MCF 10A (cell line): ENCODE results near the gene GRID1. TPM values are rescaled to one million over a fixed set of nuclear protein-coding genes. Genes with fewer than 3 reads are reported as not detected.

Source experiments
- BruUV-seq: library from RNA; stranded (reverse); fragments of 400-500 nt; replicated peaks from 2 replicates; lab custom pipeline; 2021; lab: Mats Ljungman, UMichigan
- CTCF ChIA-PET: fragments of 300-600 bp; sonication (Branson Sonifier 250); formaldehyde crosslinking; extraction: SDS; loops from one replicate; lab custom pipeline; 2021; ENCODE audit warnings: antibody characterized with exemption, inconsistent platforms; lab: Yijun Ruan, JAX
- POLR2A ChIA-PET: fragments of 300-600, 350-650 bp; sonication (Branson Sonifier 250); formaldehyde crosslinking; extraction: SDS; loops from one replicate; lab custom pipeline; 2020; ENCODE audit warnings: antibody characterized with exemption, inconsistent platforms; lab: Yijun Ruan, JAX
- DNase-seq: peaks from one replicate; pipeline ENCODE4 v3.0.0-alpha.2; 2018; ENCODE audit not compliant: unreplicated experiment
- H3K27ac Mint-ChIP-seq: one replicate; pipeline ENCODE4 v1.8.0; 2022; ENCODE audit warnings: mild to moderate bottlenecking, low read depth, mixed read lengths; ENCODE audit not compliant: unreplicated experiment
- H3K27me3 Mint-ChIP-seq: one replicate; pipeline ENCODE4 v1.8.0; 2022; ENCODE audit warnings: mixed read lengths; ENCODE audit not compliant: insufficient read depth, unreplicated experiment
- H3K36me3 Mint-ChIP-seq: one replicate; pipeline ENCODE4 v1.8.0; 2022; ENCODE audit warnings: mild to moderate bottlenecking, moderate library complexity, mixed read lengths; ENCODE audit not compliant: insufficient read depth, unreplicated experiment
- H3K4me1 Mint-ChIP-seq: one replicate; pipeline ENCODE4 v1.8.0; 2022; ENCODE audit warnings: mixed read lengths; ENCODE audit not compliant: insufficient read depth, unreplicated experiment
- H3K4me3 Mint-ChIP-seq: one replicate; pipeline ENCODE4 v1.8.0; 2022; ENCODE audit warnings: mild to moderate bottlenecking, moderate library complexity, mixed read lengths; ENCODE audit not compliant: unreplicated experiment
- H3K9me3 Mint-ChIP-seq: one replicate; pipeline ENCODE4 v1.8.0; 2022; ENCODE audit warnings: mixed read lengths; ENCODE audit not compliant: unreplicated experiment
- CTCF ChIP-seq: fragments of 200-600 bp; IDR thresholded peaks from one replicate; pipeline ENCODE4 v1.8.0; 2022; ENCODE audit warnings: antibody characterized with exemption, mild to moderate bottlenecking; ENCODE audit not compliant: unreplicated experiment
- intact Hi-C: fragments of 100-400 bp; cut with micrococcal nuclease; formaldehyde crosslinking; loops from 2 replicates; pipeline ENCODE4 v1.14.1; 2022
- total RNA-seq: library from RNA; stranded (reverse); gene quantifications from 2 replicates; pipeline ENCODE4 v1.2.3, GENCODE V29; 2022

The GRID1 gene
- total RNA-seq, 1 experiment from 2014 or later, result not detected

GRCh38 chr10:86349940-86350630 lies 16.5 kb downstream of the GRID1 start:
- ChIA-PET CTCF (interaction anchor here (0.7 kb wide), 1 partner anchor 853 kb away, joined by 3 read pairs; no protein-coding TSS in a partner anchor), POLR2A (no interaction called here)
- Mint-ChIP-seq H3K27ac (no peak overlapping the region), H3K36me3 (no peaks in the 10 kb centered on the region), H3K4me3 (no peak overlapping the region), H3K27me3 (no peaks in the 10 kb centered on the region), H3K4me1 (peaks cover 21% of the 10 kb centered on the region), H3K9me3 (no peaks in the 10 kb centered on the region)
- BruUV-seq, result no TSS peak
- intact Hi-C loops, result no loop called here
- DNase-seq, result no peak
- no peak for TF ChIP-seq CTCF

GRCh38 chr10:86349474-86349873 lies 17.1 kb downstream of the GRID1 start:
- ChIA-PET POLR2A (no interaction called here), CTCF (interaction anchor here (0.5 to 0.7 kb wide), 2 partner anchors 349 to 852 kb away, joined by 3 read pairs; no protein-coding TSS in a partner anchor)
- intact Hi-C loops, result no loop called here
- Mint-ChIP-seq H3K9me3 (no peaks in the 10 kb centered on the region), H3K4me3 (no peak overlapping the region), H3K36me3 (no peaks in the 10 kb centered on the region), H3K27me3 (no peaks in the 10 kb centered on the region), H3K27ac (no peak overlapping the region), H3K4me1 (peaks cover 26% of the 10 kb centered on the region)
- DNase-seq, result no peak
- no TSS peak for BruUV-seq
- TF ChIP-seq CTCF, result no peak

GRCh38 chr10:86348321-86349210 lies 18.0 kb downstream of the GRID1 start:
- CTCF ChIA-PET, result interaction anchor here (0.5 kb wide), 1 partner anchor 349 kb away, joined by 3 read pairs; no protein-coding TSS in a partner anchor
- Mint-ChIP-seq H3K36me3 (no peaks in the 10 kb centered on the region), H3K27me3 (no peaks in the 10 kb centered on the region), H3K4me3 (no peak overlapping the region), H3K27ac (no peak overlapping the region), H3K4me1 (peaks cover 26% of the 10 kb centered on the region), H3K9me3 (no peaks in the 10 kb centered on the region)
- TF ChIP-seq CTCF, result no peak
- DNase-seq, result no peak
- intact Hi-C loops, result no loop called here
- BruUV-seq, result no TSS peak
- POLR2A ChIA-PET, result no interaction called here

- no TSS peak for BruUV-seq
- H3K9me3 Mint-ChIP-seq, result no peaks in the 10 kb centered on the region
- H3K27me3 Mint-ChIP-seq, result no peaks in the 10 kb centered on the region
- H3K27ac Mint-ChIP-seq, result no peak overlapping the region
- no peaks in the 10 kb centered on the region for H3K36me3 Mint-ChIP-seq
- intact Hi-C loops, result no loop called here
- ChIA-PET CTCF (no interaction called here), POLR2A (no interaction called here)
- DNase-seq, result no peak
- no peak for TF ChIP-seq CTCF
- peaks cover 26% of the 10 kb centered on the region for H3K4me1 Mint-ChIP-seq
- no peak overlapping the region for H3K4me3 Mint-ChIP-seq
These were observed 18.7 kb downstream of the GRID1 start for GRCh38 chr10:86347856-86348255.
